ENCODE results near the gene KIF5A.

DNA sequence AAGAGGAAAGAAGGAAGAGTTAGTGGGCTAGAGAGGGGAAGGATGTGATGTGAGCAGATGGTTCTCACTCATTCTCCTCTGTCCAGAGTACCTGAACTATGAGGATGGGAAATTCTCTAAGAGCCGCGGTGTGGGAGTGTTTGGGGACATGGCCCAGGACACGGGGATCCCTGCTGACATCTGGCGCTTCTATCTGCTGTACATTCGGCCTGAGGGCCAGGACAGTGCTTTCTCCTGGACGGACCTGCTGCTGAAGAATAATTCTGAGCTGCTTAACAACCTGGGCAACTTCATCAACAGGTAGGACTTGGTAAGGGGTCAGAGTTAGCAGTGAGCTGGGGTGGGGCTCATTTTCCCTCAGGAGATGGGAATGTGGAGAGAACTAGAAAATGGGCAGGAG, 37.2 kb upstream of the KIF5A start:
- no peak for TF ChIP-seq ATF7 (IDR thresholded peaks at IDR 0.05)
- no peak for TF ChIP-seq ATF7 (CRISPR knock-in tag; IDR thresholded peaks at IDR 0.05)
- TF ChIP-seq ZNF550 (CRISPR knock-in tag; IDR thresholded peaks at IDR 0.05; ENCODE audit: borderline replicate concordance), result no peak
- TF ChIP-seq ZFP36L1 (CRISPR knock-in tag; IDR thresholded peaks at IDR 0.05), result no peak
- no peak for TF ChIP-seq MBNL3 (CRISPR knock-in tag; conservative IDR thresholded peaks at IDR 0.05)
- no peak for TF ChIP-seq JUND (CRISPR knock-in tag; IDR thresholded peaks at IDR 0.05)
- TF ChIP-seq ZBTB8A (CRISPR knock-in tag; IDR thresholded peaks at IDR 0.05; ENCODE audit: borderline replicate concordance, low read depth), result no peak
- TF ChIP-seq, protein P1, sequence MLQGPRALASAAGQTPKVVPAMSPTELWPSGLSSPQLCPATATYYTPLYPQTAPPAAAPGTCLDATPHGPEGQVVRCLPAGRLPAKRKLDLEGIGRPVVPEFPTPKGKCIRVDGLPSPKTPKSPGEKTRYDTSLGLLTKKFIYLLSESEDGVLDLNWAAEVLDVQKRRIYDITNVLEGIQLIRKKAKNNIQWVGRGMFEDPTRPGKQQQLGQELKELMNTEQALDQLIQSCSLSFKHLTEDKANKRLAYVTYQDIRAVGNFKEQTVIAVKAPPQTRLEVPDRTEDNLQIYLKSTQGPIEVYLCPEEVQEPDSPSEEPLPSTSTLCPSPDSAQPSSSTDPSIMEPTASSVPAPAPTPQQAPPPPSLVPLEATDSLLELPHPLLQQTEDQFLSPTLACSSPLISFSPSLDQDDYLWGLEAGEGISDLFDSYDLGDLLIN (CRISPR knock-in tag; IDR thresholded peaks at IDR 0.05; ENCODE audit: borderline replicate concordance), result no peak
- TF ChIP-seq, protein P2, sequence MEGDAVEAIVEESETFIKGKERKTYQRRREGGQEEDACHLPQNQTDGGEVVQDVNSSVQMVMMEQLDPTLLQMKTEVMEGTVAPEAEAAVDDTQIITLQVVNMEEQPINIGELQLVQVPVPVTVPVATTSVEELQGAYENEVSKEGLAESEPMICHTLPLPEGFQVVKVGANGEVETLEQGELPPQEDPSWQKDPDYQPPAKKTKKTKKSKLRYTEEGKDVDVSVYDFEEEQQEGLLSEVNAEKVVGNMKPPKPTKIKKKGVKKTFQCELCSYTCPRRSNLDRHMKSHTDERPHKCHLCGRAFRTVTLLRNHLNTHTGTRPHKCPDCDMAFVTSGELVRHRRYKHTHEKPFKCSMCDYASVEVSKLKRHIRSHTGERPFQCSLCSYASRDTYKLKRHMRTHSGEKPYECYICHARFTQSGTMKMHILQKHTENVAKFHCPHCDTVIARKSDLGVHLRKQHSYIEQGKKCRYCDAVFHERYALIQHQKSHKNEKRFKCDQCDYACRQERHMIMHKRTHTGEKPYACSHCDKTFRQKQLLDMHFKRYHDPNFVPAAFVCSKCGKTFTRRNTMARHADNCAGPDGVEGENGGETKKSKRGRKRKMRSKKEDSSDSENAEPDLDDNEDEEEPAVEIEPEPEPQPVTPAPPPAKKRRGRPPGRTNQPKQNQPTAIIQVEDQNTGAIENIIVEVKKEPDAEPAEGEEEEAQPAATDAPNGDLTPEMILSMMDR (CRISPR knock-in tag; IDR thresholded peaks at IDR 0.05), result no peak
